WTC11 (cell line): Measurements from ENCODE around the gene FOXD1. TPM values are rescaled to one million over a fixed set of nuclear protein-coding genes. Genes with fewer than 3 reads are reported as not detected.

ENCODE experiments used
- ATAC-seq: fragments of 200-7000 bp; cut with Tn5 transposase; 2 replicates; pipeline ENCODE4 v1.10.0; 2021; ENCODE audit warnings: mild to moderate bottlenecking, moderate library complexity
- CTCF ChIA-PET: fragments of 300-600 bp; sonication (Branson Sonifier 250); formaldehyde crosslinking; loops from one replicate; lab custom pipeline; 2021; ENCODE audit warnings: antibody characterized with exemption; lab: Charles Lee
- POLR2A ChIA-PET: fragments of 350-600 bp; sonication (Branson Sonifier 250); formaldehyde crosslinking; loops from one replicate; lab custom pipeline; 2021; ENCODE audit warnings: antibody characterized with exemption; lab: Charles Lee
- DNase-seq: peaks from one replicate; pipeline ENCODE4 v3.0.0; 2021; ENCODE audit warnings: low spot score
- H3K27ac Mint-ChIP-seq: 2 replicates; pipeline ENCODE4 v1.8.0; 2021; ENCODE audit warnings: mixed read lengths
- H3K27me3 Mint-ChIP-seq: 2 replicates; pipeline ENCODE4 v1.8.0; 2021; ENCODE audit warnings: low read depth, mild to moderate bottlenecking, moderate library complexity, mixed read lengths
- H3K36me3 Mint-ChIP-seq: 2 replicates; pipeline ENCODE4 v1.8.0; 2021; ENCODE audit warnings: mixed read lengths
- H3K4me1 Mint-ChIP-seq: 2 replicates; pipeline ENCODE4 v1.8.0; 2022; ENCODE audit warnings: mixed read lengths
- H3K4me3 Mint-ChIP-seq: 2 replicates; pipeline ENCODE4 v1.8.0; 2021; ENCODE audit warnings: mild to moderate bottlenecking, moderate library complexity, mixed read lengths
- H3K9me3 Mint-ChIP-seq: 2 replicates; pipeline ENCODE4 v1.8.0; 2021; ENCODE audit warnings: mixed read lengths
- ATF3 ChIP-seq: sonication (generic); formaldehyde crosslinking; conservative IDR thresholded peaks from 2 replicates; pipeline ENCODE4 v1.8.1; 2022; ENCODE audit warnings: mild to moderate bottlenecking, missing genetic modification reagents
- ATF6 ChIP-seq: sonication (generic); formaldehyde crosslinking; IDR thresholded peaks from 2 replicates; pipeline ENCODE4 v1.8.1; 2023; ENCODE audit warnings: mild to moderate bottlenecking, missing genetic modification reagents
- CBFB ChIP-seq: sonication (generic); formaldehyde crosslinking; IDR thresholded peaks from 2 replicates; pipeline ENCODE4 v1.8.1; 2022; ENCODE audit warnings: mild to moderate bottlenecking, low read depth, missing genetic modification reagents
- E2F4 ChIP-seq: sonication (generic); formaldehyde crosslinking; IDR thresholded peaks from 2 replicates; pipeline ENCODE4 v1.8.1; 2022; ENCODE audit warnings: low read depth, mild to moderate bottlenecking, moderate library complexity, missing genetic modification reagents, borderline replicate concordance
- EMX1 ChIP-seq: fragments of 250-450 bp; sonication (Bioruptor Pico); IDR thresholded peaks from 2 replicates; pipeline ENCODE4 v1.8.0; 2021; ENCODE audit warnings: mild to moderate bottlenecking
- ESRRA ChIP-seq: sonication (generic); formaldehyde crosslinking; IDR thresholded peaks from 2 replicates; pipeline ENCODE4 v1.8.1; 2022; ENCODE audit warnings: mild to moderate bottlenecking, missing genetic modification reagents, borderline replicate concordance
- FOXK1 ChIP-seq: sonication (generic); formaldehyde crosslinking; IDR thresholded peaks from 2 replicates; pipeline ENCODE4 v1.8.0; 2022; ENCODE audit warnings: mild to moderate bottlenecking, moderate library complexity, missing genetic modification reagents
- FOXP1 ChIP-seq: sonication (generic); formaldehyde crosslinking; IDR thresholded peaks from 2 replicates; pipeline ENCODE4 v1.8.0; 2022; ENCODE audit warnings: missing genetic modification reagents, mild to moderate bottlenecking, moderate library complexity, borderline replicate concordance
- MAX ChIP-seq: sonication (generic); formaldehyde crosslinking; IDR thresholded peaks from 2 replicates; pipeline ENCODE4 v1.8.0; 2022; ENCODE audit warnings: mild to moderate bottlenecking, missing genetic modification reagents
- MYBL2 ChIP-seq: sonication (generic); formaldehyde crosslinking; IDR thresholded peaks from 2 replicates; pipeline ENCODE4 v1.8.1; 2023; ENCODE audit warnings: mild to moderate bottlenecking, moderate library complexity, missing genetic modification reagents
- NR3C1 ChIP-seq: sonication (generic); formaldehyde crosslinking; conservative IDR thresholded peaks from 2 replicates; pipeline ENCODE4 v1.8.1; 2023; ENCODE audit warnings: low read depth, mild to moderate bottlenecking, missing genetic modification reagents
- RELA ChIP-seq: sonication (generic); formaldehyde crosslinking; IDR thresholded peaks from 2 replicates; pipeline ENCODE4 v1.8.1; 2022; ENCODE audit warnings: missing genetic modification reagents, mild to moderate bottlenecking, borderline replicate concordance
- STAT6 ChIP-seq: sonication (generic); formaldehyde crosslinking; conservative IDR thresholded peaks from 2 replicates; pipeline ENCODE4 v1.8.1; 2023; ENCODE audit warnings: mild to moderate bottlenecking, low read depth, missing genetic modification reagents, moderate library complexity
- TEAD1 ChIP-seq: sonication (generic); formaldehyde crosslinking; IDR thresholded peaks from 2 replicates; pipeline ENCODE4 v1.8.0; 2022; ENCODE audit warnings: mild to moderate bottlenecking, missing genetic modification reagents
- ZBTB21 ChIP-seq: sonication (generic); formaldehyde crosslinking; IDR thresholded peaks from 2 replicates; pipeline ENCODE4 v1.8.1; 2023; ENCODE audit warnings: mild to moderate bottlenecking, missing genetic modification reagents, borderline replicate concordance
- ZNF317 ChIP-seq: sonication (generic); formaldehyde crosslinking; IDR thresholded peaks from 2 replicates; pipeline ENCODE4 v1.8.1; 2023; ENCODE audit warnings: low read depth, mild to moderate bottlenecking, moderate library complexity, missing genetic modification reagents, borderline replicate concordance
- ZNF512 ChIP-seq: sonication (generic); formaldehyde crosslinking; IDR thresholded peaks from 2 replicates; pipeline ENCODE4 v1.8.1; 2022; ENCODE audit warnings: missing genetic modification reagents, borderline replicate concordance
- total RNA-seq: library from RNA; stranded (reverse); gene quantifications from 3 replicates; pipeline ENCODE4 v1.2.3, GENCODE V29; 2021
- TF ChIP-seq, protein P1 (sequence below): sonication (generic); formaldehyde crosslinking; IDR thresholded peaks from 2 replicates; pipeline ENCODE4 v1.8.0; 2023; ENCODE audit warnings: mild to moderate bottlenecking, missing genetic modification reagents

The FOXD1 gene
- total RNA-seq, 1 experiment from 2014 or later: 10.3 TPM

DNA sequence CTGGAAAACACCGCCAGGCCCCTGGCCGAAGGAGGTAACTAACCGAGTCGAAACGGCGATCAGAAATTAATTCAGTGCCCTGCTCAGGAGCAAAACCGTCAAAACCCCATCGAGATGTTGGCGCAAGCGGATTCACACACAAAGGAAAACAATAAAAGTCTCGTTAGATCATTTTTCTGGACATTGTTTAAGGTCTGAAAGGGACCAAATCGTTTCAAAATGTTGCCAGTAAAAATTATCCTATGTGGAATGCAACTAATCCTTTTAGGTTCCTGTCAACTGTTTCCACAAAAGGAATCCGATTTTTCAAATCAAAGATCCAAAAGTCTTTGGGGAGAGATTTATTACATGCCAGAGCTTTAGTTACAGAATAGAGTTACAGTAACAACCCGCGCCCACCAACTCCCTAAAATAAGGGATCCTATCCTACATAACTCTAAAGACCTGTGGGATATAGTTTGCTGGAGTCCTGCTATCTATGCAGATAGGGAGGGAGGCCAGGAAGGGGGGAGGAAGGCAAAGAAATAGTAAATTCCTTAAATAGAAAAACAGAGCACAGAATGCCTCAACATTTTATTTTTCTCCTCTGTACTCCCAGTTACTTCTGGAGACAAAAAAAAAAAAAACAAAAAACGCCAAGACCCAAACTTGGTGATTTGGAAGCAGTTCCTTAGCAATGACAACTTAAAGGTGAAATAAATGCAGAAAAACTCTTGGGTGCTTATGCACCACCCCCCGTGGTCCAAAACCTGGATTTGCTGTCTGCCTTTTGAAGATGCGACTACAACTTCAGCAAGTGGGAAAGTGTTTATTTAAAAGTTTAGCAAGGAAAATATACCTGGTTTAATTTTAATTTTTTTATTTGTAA, 10.6 kb downstream of the FOXD1 start (continued):
- no peak for TF ChIP-seq FOXP1 (CRISPR knock-in tag)

GRCh38 chr5:73437101-73437776, 11.3 kb downstream of the FOXD1 start:
- CTCF ChIA-PET: interaction anchor here (0.9 to 3.2 kb wide), 7 partner anchors 14 to 221 kb away, joined by 3 to 16 read pairs (median 7); no protein-coding TSS in a partner anchor
- peaks cover 98% of the 10 kb centered on the region for H3K27me3 Mint-ChIP-seq

More at GRCh38 chr5:73437101-73437776, 11.3 kb downstream of the FOXD1 start:
- DNase-seq (peak; percentile 82), ATAC-seq (peak; percentile 70)
- Mint-ChIP-seq H3K4me3 (peak overlapping the region; percentile 70), H3K9me3 (no peaks in the 10 kb centered on the region), H3K36me3 (no peaks in the 10 kb centered on the region), H3K27ac (no peak overlapping the region), H3K4me1 (peaks cover 39% of the 10 kb centered on the region)
- POLR2A ChIA-PET: no interaction called here
- TF ChIP-seq EMX1 (no peak), ESRRA (CRISPR knock-in tag) (no peak), TEAD1 (CRISPR knock-in tag) (no peak), RELA (CRISPR knock-in tag) (no peak), ATF6 (CRISPR knock-in tag) (no peak), ZNF512 (CRISPR knock-in tag) (no peak), MAX (CRISPR knock-in tag) (no peak; the same call in 1 of the 2 replicates), ZBTB21 (CRISPR knock-in tag) (no peak), STAT6 (CRISPR knock-in tag) (no peak), ATF3 (CRISPR knock-in tag) (no peak), MYBL2 (no peak), ZNF317 (CRISPR knock-in tag) (no peak), FOXK1 (CRISPR knock-in tag) (no peak), CBFB (CRISPR knock-in tag) (no peak), NR3C1 (no peak), E2F4 (CRISPR knock-in tag) (no peak)
- TF ChIP-seq, protein P1, sequence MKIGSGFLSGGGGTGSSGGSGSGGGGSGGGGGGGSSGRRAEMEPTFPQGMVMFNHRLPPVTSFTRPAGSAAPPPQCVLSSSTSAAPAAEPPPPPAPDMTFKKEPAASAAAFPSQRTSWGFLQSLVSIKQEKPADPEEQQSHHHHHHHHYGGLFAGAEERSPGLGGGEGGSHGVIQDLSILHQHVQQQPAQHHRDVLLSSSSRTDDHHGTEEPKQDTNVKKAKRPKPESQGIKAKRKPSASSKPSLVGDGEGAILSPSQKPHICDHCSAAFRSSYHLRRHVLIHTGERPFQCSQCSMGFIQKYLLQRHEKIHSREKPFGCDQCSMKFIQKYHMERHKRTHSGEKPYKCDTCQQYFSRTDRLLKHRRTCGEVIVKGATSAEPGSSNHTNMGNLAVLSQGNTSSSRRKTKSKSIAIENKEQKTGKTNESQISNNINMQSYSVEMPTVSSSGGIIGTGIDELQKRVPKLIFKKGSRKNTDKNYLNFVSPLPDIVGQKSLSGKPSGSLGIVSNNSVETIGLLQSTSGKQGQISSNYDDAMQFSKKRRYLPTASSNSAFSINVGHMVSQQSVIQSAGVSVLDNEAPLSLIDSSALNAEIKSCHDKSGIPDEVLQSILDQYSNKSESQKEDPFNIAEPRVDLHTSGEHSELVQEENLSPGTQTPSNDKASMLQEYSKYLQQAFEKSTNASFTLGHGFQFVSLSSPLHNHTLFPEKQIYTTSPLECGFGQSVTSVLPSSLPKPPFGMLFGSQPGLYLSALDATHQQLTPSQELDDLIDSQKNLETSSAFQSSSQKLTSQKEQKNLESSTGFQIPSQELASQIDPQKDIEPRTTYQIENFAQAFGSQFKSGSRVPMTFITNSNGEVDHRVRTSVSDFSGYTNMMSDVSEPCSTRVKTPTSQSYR: no peak
